ENCODE results near the gene ASH1L.
"Not testable (repeated sequence)": the region's sequence is repeated elsewhere in the genome, so short reads cannot be mapped to it uniquely, and the experiment has no call there.

ASH1L gene

GRCh38 chr1:155493595-155493994 is 69.0 kb downstream of the ASH1L start:
- not testable (repeated sequence) for DNase-seq

DNA sequence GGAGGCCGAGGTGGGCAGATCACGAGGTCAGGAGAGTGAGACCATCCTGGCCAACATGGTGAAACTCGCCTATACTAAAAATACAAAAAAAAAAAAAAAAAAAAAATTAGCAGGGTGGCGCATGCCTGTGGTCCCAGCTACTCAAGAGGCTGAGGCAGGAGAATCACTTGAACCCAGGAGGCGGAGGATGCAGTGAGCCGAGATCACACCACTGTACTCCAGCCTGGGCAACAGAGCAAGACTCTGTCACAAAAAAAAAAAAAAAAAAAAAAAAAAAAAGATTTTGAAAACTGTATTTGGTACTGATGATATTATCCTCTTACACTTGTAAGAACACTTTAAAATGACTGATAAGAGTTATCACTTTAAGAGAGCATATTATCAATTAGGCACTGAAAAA is 74.2 kb downstream of the ASH1L start:
- DNase-seq: not testable (repeated sequence)

DNA sequence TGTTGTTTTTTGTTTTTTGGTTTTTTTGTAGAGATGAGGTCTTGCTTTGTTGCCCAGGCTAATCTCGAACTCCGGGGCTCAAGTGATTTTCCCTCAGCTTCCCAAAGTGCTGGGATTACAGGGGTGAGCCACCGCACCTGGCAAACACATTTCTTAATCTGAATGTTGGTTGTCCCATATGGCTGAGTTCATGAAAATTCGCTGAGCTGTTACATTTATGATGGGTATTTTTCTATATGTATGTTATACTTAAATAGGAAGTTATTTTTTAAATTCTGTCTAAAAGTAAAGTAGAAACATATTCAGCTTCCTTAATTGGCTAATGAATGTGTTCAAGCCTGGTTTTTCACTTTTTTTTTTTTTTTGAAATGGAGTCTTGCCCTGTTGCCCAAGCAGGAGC is 75.1 kb downstream of the ASH1L start:
- DNase-seq: no peak

- DNase-seq: not testable (repeated sequence)
Measured at GRCh38 chr1:155486952-155487351, 75.7 kb downstream of the ASH1L start.

DNA sequence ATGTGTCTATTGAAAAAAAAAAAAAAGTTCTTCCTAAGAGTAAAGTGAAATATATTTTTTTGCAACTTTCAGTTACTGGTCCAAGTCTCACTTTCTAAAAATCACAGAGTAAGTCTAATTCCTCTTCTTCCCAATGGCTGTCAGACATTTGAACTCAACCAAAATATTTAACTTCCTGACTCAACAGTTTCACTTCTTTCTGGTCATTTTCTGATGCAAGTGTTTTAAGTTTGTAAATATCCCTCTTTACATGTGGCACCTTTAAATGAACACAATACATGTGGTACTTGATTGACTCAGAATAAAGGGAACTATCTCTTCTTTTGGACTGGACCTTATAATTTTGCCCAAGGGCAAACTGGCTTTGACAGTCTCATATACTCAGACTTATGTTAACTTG is 76.7 kb downstream of the ASH1L start:
- no peak for DNase-seq

DNA sequence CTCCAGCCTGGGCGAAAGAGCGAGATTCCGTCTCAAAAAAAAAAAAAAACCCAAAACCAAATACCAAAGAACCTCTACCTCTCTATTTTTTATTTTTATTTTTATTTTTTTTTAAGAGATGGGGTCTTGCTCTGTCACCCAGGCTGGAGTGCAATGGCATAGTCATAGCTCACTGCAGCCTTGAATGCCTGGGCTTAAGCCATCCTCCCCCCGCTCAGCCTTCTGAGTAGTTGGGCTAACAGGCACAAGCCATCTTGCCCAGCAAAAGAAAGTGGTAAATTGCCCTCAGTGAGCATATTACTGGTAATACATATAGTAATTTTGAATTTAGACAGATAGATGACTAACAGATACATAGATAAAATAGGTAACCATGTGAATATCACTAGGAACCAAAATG is 77.4 kb downstream of the ASH1L start:
- no peak for DNase-seq

- no peak for DNase-seq
Measured at GRCh38 chr1:155481741-155482241, 80.8 kb downstream of the ASH1L start.

DNA sequence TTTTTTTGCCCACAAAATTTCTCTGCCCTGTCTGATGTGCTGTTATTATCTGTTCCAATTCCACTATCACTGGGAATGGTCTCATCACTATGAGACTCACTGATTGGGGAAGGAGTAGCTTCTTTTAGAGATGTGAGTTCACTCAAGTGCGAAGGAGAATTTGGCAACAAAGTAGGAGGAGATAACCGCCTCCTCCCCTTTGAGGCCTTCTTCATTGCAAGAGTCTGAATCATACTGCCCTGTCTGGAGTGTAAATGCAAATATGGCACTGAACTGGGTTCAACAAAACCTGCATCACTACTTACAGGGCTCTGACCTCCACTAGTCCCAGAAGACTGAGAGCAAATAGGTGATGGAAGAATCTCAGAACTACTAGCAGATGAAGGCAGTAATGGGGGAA is 83.4 kb downstream of the ASH1L start:
- no peak for DNase-seq

DNA sequence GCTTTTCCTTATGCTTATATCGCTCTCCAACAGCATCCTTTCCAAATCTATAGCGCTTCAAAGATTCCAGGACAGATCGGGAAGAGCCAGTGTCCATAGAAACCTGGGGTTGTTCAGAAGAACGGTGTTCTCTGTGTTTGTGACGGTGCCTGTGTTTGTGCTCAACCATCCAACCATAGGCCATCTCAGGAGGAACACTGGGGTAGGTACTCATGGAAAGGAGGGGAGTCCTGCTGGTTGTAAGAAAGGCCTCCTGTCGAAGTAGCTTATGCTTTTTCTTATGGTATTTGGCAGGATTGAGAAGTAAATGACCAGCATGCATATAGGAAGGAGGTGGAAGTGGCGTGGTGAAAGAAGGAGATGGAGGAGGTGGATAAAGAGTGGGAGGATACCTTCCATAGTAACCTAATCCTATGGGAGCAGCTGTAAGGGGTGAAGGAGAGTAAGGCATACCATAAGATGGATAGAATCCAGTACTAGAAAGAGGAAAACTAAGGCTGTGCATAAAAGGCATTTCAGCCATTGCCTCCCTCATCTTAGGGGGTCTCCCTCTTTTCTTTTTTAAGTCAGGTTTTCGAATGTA is 84.2 kb downstream of the ASH1L start:
- DNase-seq: no peak

GRCh38 chr1:155474146-155474545 is 88.5 kb downstream of the ASH1L start:
- DNase-seq: no peak

- DNase-seq: no peak
Measured at GRCh38 chr1:155473151-155473821, 89.3 kb downstream of the ASH1L start.

DNA sequence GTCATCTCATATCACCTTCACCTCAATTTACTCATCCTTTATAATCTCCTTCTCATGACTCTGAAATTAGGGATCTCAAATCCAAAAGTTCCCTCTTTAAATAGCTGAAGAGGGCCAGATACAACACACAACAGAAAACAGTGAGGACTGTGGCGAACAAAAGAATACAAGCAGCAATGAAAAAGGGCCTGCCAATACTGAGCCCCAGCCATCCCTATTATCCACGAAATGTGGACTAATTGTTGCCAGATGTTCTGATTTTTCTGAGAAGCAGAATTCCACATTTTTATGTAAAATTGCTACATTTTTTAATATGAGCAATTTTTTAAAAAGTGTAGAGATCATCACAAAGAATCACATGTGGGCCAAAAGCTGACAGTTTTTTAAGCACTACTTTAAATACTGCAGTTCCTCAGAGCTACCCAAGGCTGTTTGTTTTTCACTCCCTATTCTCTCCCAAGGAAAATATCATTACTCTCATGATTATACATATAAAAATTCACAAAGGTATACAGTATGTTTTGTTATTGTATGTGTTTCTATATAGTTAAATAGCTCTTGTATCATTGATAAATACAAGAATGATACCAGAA is 90.0 kb downstream of the ASH1L start:
- DNase-seq: no peak

DNA sequence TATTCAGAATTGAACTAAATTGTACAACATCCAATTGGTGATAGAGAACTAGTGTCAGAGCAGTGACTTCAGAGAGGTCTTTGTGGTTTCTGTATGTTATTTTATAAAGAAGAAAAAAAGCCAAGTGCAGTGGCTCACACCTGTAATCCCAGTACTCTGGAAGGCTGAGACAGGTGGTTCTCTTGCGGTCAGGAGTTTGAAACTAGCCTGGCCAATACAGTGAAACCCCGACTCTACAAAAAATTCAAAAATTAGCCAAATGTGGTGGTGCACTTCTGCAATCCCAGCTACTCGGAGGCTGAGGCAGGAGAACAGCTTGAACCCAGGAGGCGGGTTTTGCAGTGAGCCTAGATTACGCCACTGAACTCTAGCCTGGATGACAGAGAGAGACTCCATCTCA is 90.7 kb downstream of the ASH1L start:
- DNase-seq: no peak

DNA sequence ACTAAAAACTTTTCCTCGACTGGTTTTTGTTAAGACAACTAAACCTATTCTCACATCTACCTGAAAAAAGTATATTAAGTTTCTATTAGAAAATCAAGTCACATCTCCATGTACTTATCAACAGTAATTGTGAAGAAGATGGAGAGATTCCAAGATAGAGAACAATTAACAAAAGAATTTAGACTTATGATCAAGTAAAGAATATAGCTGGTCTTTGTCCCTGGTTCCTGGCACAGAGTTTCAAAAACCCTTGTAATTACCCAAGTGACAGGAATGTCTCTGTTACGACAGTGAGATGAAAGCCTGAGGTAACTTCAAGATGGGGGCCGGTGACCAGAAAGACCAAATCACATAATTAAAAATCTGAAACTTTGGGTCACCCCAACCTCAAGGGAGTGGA is 91.6 kb downstream of the ASH1L start:
- no peak for DNase-seq

DNA sequence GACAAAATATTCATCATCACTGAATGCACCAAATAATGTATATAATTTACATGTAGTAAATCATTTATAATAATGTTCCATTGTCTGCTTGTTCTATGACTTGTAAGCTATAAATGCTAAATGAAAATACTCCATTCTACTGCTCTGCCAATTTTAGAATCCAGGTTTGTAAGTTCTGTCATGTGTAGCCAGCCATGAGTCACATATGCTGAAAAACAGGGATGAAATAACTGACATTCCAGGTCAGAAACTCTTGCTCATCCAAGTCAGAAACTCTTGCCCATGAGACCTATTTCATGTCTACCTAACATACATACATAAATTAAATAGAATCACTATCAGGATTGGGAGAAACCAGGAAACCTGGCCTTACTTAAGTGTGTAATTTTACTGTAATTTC is 95.6 kb downstream of the ASH1L start:
- no peak for DNase-seq

GRCh38 chr1:155466617-155466972 is 96.0 kb downstream of the ASH1L start:
- DNase-seq: no peak

GRCh38 chr1:155463865-155464650 is 98.5 kb downstream of the ASH1L start:
- no peak for DNase-seq

DNA sequence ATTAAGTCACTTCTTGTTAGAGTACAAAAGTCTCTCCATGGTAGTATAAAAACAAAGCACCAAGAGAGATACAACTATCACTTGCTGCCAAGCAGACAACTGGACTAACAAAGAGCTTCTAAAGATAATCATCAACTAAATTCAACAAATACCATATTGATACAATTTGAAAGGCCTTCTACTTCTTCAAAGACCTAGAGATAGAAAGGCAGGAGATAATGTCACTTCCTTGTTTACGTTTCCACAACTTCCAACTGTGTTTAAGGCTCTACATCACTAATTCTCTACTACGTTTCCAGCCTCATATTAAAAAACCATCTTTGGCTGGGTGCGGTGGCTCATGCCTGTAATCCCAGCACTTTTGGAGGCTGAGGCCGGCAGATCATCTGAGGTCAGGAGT is 104.5 kb downstream of the ASH1L start:
- DNase-seq: no peak

DNA sequence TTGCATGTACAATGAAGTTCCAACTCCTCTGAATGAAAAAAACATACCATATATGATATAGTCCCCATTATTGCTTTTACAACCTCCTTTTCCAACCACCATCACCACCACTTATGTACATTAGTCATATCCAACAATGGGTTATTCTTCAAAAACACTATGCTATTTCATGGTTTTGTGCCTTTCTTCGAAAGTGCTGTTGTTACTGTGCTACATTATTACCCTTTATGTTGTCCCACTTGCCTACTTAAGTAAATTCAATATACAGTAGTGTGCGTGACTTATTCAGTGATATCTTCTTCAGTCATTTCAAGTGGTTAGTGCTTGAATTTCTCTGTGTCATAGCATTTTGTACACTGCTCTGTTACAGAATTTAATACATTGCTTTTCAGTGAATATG is 105.3 kb downstream of the ASH1L start:
- no peak for DNase-seq

DNA sequence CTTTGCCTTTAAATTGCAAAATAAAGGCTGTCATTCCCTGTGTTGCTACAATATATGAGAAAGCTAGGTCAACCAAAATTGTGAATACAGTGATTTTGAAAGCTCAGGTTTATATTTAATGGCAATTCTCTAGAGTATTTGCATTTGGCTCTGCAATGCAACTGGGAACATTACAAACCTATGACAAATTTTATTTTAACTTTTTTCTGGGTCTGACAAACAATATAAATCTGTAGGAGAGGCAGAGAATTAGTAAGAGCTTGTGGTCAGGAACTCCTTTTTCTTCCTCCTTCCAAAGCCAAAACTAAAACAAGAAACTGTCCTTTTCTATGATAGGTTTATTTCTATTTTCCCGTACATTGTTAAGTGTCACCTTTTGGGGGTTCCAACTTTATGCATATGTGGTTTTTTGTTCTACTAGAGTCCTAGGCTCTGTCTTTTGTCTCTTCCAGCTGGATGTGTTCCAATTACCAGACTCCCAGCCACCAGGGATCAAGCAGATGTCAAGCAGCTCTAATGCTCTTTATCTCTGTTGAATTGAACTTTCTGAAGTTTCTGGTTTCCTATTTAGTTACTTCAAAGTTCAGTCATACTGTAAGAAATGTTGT is 106.9 kb downstream of the ASH1L start:
- no peak for DNase-seq

- no peak for DNase-seq
Measured at GRCh38 chr1:155454096-155454495, 108.5 kb downstream of the ASH1L start.

GRCh38 chr1:155453141-155453540 is 109.5 kb downstream of the ASH1L start:
- no peak for DNase-seq

DNA sequence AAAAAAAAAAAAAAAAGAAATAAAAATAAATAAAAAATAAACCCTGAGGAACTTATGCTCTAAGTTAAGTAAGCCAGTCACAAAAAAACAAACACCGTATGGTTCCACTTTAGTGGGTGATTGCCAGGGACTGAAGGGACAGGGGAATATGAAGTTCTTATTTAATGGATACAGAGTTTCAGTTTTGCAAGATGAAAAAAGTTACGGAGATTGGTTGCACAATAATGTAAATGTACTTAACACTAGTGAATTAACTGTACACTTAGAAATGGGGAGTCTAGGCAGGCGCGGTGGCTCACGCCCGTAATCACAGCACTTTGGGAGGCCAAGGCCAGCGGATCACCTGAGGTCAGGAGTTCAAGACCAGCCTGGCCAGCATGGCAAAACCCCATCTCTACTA is 111.4 kb downstream of the ASH1L start:
- DNase-seq: no peak

Measured in Kasumi-1 (cell line).